ENCODE data around the gene GRK6.
A peak's percentile ranks its signal among the peaks of the same experiment; 100 is the strongest.

Gene GRK6

DNA sequence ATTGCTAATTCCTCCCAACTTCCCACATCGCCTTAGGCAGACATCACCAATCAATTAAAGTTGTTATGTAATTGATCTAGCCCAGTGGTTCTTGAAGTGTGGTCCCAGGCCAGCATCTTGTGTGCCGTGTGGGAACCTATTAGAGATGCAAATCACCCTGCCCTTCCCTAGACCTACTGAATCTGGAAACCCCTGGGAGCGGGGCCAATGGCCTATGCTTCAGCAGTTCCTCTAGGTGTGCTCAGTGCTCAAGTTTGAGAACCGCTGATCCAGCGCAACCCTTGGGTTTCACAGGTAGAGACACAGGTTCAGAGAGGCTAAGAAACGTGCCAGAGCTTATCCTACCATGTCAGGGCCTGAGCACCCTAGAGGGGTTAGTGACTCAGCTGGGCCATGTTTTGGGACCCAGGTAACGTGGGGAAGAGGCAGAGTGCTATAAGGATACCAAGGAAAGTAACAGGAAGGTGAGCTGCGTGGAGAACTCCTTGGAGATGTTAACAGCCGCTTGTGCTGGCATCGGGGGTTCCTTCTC lies 37.9 kb upstream of the GRK6 start:
- Histone ChIP-seq H3K36me3 (ENCODE audit: control insufficient read depth in 2 of 2, insufficient read depth in 1 of 2, low read length in 2 of 2) (no peaks in the 10 kb centered on the region), H3K9me3 (ENCODE audit: control insufficient read depth, insufficient read depth, low read depth, low read length) (no peaks in the 10 kb centered on the region), H3K4me3 (ENCODE audit: low read depth, low read length) (no peak overlapping the region), H3K27ac (ENCODE audit: extremely low read depth, low read depth, low read length) (no peak overlapping the region), H3K4me1 (ENCODE audit: control insufficient read depth, insufficient read depth, low read length) (no peaks in the 10 kb centered on the region)
- TF ChIP-seq ZBTB17 (tag by site-specific recombination; IDR thresholded peaks at IDR 0.05) (peak; percentile 70), GLI4 (tag by site-specific recombination; IDR thresholded peaks at IDR 0.05) (no peak), SCRT1 (tag by site-specific recombination; IDR thresholded peaks at IDR 0.05; ENCODE audit: borderline replicate concordance) (no peak)
- TF ChIP-seq, protein P1, sequence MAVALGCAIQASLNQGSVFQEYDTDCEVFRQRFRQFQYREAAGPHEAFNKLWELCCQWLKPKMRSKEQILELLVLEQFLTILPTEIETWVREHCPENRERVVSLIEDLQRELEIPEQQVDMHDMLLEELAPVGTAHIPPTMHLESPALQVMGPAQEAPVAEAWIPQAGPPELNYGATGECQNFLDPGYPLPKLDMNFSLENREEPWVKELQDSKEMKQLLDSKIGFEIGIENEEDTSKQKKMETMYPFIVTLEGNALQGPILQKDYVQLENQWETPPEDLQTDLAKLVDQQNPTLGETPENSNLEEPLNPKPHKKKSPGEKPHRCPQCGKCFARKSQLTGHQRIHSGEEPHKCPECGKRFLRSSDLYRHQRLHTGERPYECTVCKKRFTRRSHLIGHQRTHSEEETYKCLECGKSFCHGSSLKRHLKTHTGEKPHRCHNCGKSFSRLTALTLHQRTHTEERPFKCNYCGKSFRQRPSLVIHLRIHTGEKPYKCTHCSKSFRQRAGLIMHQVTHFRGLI (tag by site-specific recombination; IDR thresholded peaks at IDR 0.05), result no peak
- CTCF ChIA-PET, result interaction anchor here (0.6 to 6.8 kb wide), 12 partner anchors 10 to 275 kb away, joined by 3 to 97 read pairs (median 6); partner anchors contain the start of genes GRK6 and PFN3
- POLR2A ChIA-PET, result interaction anchor here (0.6 kb wide), 1 partner anchor 9 kb away, joined by 3 read pairs; no protein-coding TSS in a partner anchor

DNA sequence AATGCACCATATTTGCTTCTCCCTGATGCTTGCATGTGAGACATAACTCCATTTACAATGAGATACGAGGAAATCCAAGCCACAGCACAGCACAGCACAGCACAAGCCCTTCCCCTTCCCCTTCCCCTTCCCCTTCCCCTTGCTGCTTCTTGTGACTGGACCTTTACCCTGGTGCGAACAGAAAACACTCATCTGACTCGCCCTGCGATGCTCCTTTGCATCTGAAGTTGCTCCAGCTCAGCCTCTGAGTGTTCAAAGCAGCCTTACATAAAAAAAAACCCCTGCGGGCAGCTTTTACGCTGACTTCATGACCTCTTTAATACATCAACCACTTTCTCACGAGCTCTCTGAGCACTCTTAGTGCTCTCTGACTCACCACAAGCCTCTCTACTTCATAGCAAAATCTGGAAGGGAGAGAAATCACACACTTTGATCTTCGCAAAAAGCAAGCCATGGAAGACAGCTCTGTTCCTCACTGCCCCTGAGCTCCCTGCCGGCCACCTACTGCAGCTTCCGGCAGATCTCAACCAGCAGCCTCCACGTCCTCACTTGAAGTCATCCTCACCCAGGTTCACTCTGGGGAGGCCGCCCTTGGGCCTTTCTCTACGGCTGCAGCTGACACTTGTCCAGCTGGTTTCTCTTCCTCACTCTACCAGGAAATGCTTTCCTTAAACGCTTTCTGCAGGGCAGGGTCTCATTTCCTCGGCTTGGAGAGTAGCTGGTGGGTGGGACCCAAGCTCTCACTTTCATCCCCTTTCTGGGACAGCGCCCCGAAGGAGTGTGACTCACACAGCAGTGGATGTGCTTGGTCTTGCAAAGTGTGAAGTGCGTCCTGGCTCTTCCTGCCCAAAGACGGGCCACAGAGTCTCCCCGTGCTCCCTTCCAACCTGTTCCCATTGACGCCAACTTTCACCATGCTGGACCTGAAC lies 37.0 kb upstream of the GRK6 start:
- Histone ChIP-seq H3K36me3 (ENCODE audit: control insufficient read depth in 2 of 2, insufficient read depth in 1 of 2, low read length in 2 of 2) (no peaks in the 10 kb centered on the region), H3K4me3 (ENCODE audit: low read depth, low read length) (no peak overlapping the region), H3K27ac (ENCODE audit: extremely low read depth, low read depth, low read length) (no peak overlapping the region), H3K4me1 (ENCODE audit: control insufficient read depth, insufficient read depth, low read length) (no peaks in the 10 kb centered on the region), H3K9me3 (ENCODE audit: control insufficient read depth, insufficient read depth, low read depth, low read length) (no peaks in the 10 kb centered on the region)
- CTCF ChIA-PET, result interaction anchor here (0.6 to 6.8 kb wide), 22 partner anchors 11 to 276 kb away, joined by 3 to 97 read pairs (median 4); partner anchors contain the start of genes GRK6, LMAN2 and PFN3
- TF ChIP-seq, protein P2, sequence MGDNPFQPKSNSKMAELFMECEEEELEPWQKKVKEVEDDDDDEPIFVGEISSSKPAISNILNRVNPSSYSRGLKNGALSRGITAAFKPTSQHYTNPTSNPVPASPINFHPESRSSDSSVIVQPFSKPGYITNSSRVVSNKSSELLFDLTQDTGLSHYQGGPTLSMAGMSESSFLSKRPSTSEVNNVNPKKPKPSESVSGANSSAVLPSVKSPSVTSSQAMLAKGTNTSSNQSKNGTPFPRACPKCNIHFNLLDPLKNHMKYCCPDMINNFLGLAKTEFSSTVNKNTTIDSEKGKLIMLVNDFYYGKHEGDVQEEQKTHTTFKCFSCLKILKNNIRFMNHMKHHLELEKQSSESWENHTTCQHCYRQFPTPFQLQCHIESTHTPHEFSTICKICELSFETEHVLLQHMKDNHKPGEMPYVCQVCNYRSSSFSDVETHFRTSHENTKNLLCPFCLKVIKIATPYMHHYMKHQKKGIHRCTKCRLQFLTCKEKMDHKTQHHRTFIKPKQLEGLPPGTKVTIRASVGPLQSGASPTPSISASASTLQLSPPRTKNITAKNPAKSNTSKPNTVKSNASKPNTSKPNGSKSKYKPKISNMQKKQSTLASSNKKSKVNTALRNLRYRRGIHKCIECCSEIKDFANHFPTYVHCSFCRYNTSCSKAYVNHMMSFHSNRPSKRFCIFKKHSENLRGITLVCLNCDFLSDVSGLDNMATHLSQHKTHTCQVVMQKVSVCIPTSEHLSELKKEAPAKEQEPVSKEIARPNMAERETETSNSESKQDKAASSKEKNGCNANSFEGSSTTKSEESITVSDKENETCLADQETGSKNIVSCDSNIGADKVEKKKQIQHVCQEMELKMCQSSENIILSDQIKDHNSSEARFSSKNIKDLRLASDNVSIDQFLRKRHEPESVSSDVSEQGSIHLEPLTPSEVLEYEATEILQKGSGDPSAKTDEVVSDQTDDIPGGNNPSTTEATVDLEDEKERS (tag by site-specific recombination; IDR thresholded peaks at IDR 0.05), result no peak
- no peak for TF ChIP-seq ZNF211 (tag by site-specific recombination; IDR thresholded peaks at IDR 0.05; ENCODE audit: low read depth)
- no peak for TF ChIP-seq SP3 (tag by site-specific recombination; IDR thresholded peaks at IDR 0.05)
- TF ChIP-seq PRDM1 (tag by site-specific recombination; IDR thresholded peaks at IDR 0.05), result peak; percentile 48; the same call in 1 of the 2 replicates
- TF ChIP-seq ZNF549 (tag by site-specific recombination; IDR thresholded peaks at IDR 0.05), result no peak
- TF ChIP-seq ZNF596 (tag by site-specific recombination; IDR thresholded peaks at IDR 0.05), result no peak
- TF ChIP-seq, protein P3, sequence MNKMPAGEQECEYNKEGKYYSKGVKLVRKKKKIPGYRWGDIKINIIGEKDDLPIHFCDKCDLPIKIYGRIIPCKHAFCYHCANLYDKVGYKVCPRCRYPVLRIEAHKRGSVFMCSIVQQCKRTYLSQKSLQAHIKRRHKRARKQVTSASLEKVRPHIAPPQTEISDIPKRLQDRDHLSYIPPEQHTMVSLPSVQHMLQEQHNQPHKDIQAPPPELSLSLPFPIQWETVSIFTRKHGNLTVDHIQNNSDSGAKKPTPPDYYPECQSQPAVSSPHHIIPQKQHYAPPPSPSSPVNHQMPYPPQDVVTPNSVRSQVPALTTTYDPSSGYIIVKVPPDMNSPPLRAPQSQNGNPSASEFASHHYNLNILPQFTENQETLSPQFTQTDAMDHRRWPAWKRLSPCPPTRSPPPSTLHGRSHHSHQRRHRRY (tag by site-specific recombination; IDR thresholded peaks at IDR 0.05), result no peak
- TF ChIP-seq IKZF3 (tag by site-specific recombination; IDR thresholded peaks at IDR 0.05), result no peak
- POLR2A ChIA-PET, result interaction anchor here (0.6 to 4.4 kb wide), 4 partner anchors 10 to 66 kb away, joined by 3 to 20 read pairs (median 3); no protein-coding TSS in a partner anchor
